IPS DF 4.7 (cell line): ENCODE data around the gene TMEM260.
"Not testable (repeated sequence)": the region's sequence is repeated elsewhere in the genome, so short reads cannot be mapped to it uniquely, and the experiment has no call there.

Experiments used
- DNase-seq: peaks from one replicate; pipeline ENCODE4 v3.0.0-alpha.2; 2013; ENCODE audit warnings: low spot score; ENCODE audit errors: extremely low read depth

Gene TMEM260

GRCh38 chr14:56667290-56667689, 87.7 kb downstream of the TMEM260 start:
- not testable (repeated sequence) for DNase-seq

- DNase-seq = no peak
These were observed 96.4 kb downstream of the TMEM260 start for GRCh38 chr14:56676042-56676441.

- no peak for DNase-seq
These were observed 99.2 kb downstream of the TMEM260 start for GRCh38 chr14:56678838-56679237.

GRCh38 chr14:56686416-56686815, 106.8 kb downstream of the TMEM260 start:
- DNase-seq = no peak

- DNase-seq = no peak
These were observed 107.5 kb downstream of the TMEM260 start for GRCh38 chr14:56687123-56687522.

- DNase-seq = no peak
These were observed 115.0 kb downstream of the TMEM260 start for GRCh38 chr14:56694609-56695008.

- not testable (repeated sequence) for DNase-seq
These were observed 115.6 kb downstream of the TMEM260 start for GRCh38 chr14:56695216-56695615.
